ENCODE measurements around the gene PSMA2. TPM values are rescaled to one million over a fixed set of nuclear protein-coding genes. Genes with fewer than 3 reads are reported as not detected.

PSMA2 gene
- total RNA-seq, 1 experiment from 2014 or later = 159 TPM

DNA sequence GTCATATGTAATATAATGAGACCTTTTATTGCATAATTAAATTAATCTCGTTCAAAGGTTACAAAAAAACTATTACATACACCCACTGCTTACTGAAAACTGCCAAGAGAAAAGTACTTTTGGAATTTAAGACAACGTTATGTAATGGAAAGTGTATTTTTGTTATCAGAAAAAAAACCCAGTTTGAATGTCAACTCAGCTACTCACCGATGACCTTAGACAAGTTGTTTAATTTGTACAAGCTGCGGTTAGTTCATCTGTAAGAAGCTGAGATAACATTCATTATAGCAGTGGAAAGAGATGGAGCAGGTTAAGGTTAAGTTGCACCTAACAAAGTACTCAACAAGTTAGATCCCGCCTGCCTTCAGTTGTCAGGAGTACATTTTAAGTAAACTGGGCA is 1.1 kb downstream of the PSMA2 start:
- Histone ChIP-seq H3K4me1 (peaks cover 10% of the 10 kb centered on the region), H3K9me3 (no peaks in the 10 kb centered on the region), H3K36me3 (ENCODE audit: control insufficient read depth, insufficient read depth, low read length) (no peaks in the 10 kb centered on the region), H3K27me3 (replicated peaks; ENCODE audit: control insufficient read depth, insufficient read depth, low read length) (no peaks in the 10 kb centered on the region), H3K4me3 (ENCODE audit: low read depth, low read length) (peak overlapping the region; percentile 90)
- H3K4me1 Mint-ChIP-seq (ENCODE audit: low read depth, unreplicated experiment) = peaks cover 14% of the 10 kb centered on the region
- H3K9me3 Mint-ChIP-seq (ENCODE audit: unreplicated experiment) = no peaks in the 10 kb centered on the region
- BruUV-seq (replicated peaks) = no TSS peak
- H3K4me3 Mint-ChIP-seq (ENCODE audit: unreplicated experiment) = peak overlapping the region; percentile 95
- H3K27ac Mint-ChIP-seq (ENCODE audit: unreplicated experiment) = peak overlapping the region; percentile 99
- DNase-seq = no peak
- POLR2A ChIA-PET = no interaction called here
- TF ChIP-seq, protein P1, sequence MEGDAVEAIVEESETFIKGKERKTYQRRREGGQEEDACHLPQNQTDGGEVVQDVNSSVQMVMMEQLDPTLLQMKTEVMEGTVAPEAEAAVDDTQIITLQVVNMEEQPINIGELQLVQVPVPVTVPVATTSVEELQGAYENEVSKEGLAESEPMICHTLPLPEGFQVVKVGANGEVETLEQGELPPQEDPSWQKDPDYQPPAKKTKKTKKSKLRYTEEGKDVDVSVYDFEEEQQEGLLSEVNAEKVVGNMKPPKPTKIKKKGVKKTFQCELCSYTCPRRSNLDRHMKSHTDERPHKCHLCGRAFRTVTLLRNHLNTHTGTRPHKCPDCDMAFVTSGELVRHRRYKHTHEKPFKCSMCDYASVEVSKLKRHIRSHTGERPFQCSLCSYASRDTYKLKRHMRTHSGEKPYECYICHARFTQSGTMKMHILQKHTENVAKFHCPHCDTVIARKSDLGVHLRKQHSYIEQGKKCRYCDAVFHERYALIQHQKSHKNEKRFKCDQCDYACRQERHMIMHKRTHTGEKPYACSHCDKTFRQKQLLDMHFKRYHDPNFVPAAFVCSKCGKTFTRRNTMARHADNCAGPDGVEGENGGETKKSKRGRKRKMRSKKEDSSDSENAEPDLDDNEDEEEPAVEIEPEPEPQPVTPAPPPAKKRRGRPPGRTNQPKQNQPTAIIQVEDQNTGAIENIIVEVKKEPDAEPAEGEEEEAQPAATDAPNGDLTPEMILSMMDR (IDR thresholded peaks at IDR 0.05; ENCODE audit: insufficient read depth in 1 of 2, low read depth in 1 of 2, low read length in 1 of 2, severe bottlenecking in 1 of 2, unreplicated experiment in 1 of 2) = no peak
- CTCF ChIA-PET = interaction anchor here (2.3 kb wide), 1 partner anchor 10 kb away, joined by 6 read pairs; no protein-coding TSS in a partner anchor
- intact Hi-C loops (cut with micrococcal nuclease; ENCODE audit: unreplicated experiment) = no loop called here
- H3K36me3 Mint-ChIP-seq (ENCODE audit: insufficient read depth, unreplicated experiment) = peaks cover 14% of the 10 kb centered on the region
- no peaks in the 10 kb centered on the region for H3K27me3 Mint-ChIP-seq (ENCODE audit: insufficient read depth, unreplicated experiment)

DNA sequence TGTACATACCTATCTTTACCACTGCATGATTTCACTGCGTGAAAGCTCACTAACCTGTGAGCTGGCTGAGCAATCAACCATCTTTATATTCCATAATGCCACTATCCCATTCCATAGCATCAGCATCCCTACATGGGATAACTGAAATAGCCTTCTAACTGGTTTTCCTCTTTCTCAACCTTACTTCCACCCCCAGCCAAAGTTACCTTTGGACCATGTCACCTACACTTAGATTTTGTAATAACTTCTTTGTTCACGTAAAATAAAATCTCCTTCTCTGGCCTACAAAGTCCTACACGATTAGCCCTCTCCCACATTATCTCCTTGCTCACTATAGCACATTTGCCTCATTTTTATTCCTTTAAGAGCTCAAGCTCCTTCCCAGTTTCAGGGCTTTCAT is 2.5 kb downstream of the PSMA2 start:
- H3K9me3 Mint-ChIP-seq (ENCODE audit: unreplicated experiment) = no peaks in the 10 kb centered on the region
- no peak overlapping the region for H3K27ac Mint-ChIP-seq (ENCODE audit: unreplicated experiment)
- no peaks in the 10 kb centered on the region for H3K27me3 Mint-ChIP-seq (ENCODE audit: insufficient read depth, unreplicated experiment)
- no peak overlapping the region for H3K4me3 Mint-ChIP-seq (ENCODE audit: unreplicated experiment)
- intact Hi-C loops (cut with micrococcal nuclease; ENCODE audit: unreplicated experiment) = no loop called here
- no peaks in the 10 kb centered on the region for H3K36me3 ChIP-seq (ENCODE audit: control insufficient read depth, insufficient read depth, low read length)
- no peaks in the 10 kb centered on the region for H3K9me3 ChIP-seq
- POLR2A ChIA-PET = no interaction called here
- no peak overlapping the region for H3K4me3 ChIP-seq (ENCODE audit: low read depth, low read length)
- H3K4me1 ChIP-seq = peaks cover 10% of the 10 kb centered on the region
- no peaks in the 10 kb centered on the region for H3K27me3 ChIP-seq (replicated peaks; ENCODE audit: control insufficient read depth, insufficient read depth, low read length)
- peaks cover 14% of the 10 kb centered on the region for H3K4me1 Mint-ChIP-seq (ENCODE audit: low read depth, unreplicated experiment)
- TF ChIP-seq, protein P1 (IDR thresholded peaks at IDR 0.05; ENCODE audit: insufficient read depth in 1 of 2, low read depth in 1 of 2, low read length in 1 of 2, severe bottlenecking in 1 of 2, unreplicated experiment in 1 of 2) = no peak
- peaks cover 19% of the 10 kb centered on the region for H3K36me3 Mint-ChIP-seq (ENCODE audit: insufficient read depth, unreplicated experiment)
- CTCF ChIA-PET = interaction anchor here (2.3 kb wide), 1 partner anchor 12 kb away, joined by 6 read pairs; no protein-coding TSS in a partner anchor
- no TSS peak for BruUV-seq (replicated peaks)
- no peak for DNase-seq

DNA sequence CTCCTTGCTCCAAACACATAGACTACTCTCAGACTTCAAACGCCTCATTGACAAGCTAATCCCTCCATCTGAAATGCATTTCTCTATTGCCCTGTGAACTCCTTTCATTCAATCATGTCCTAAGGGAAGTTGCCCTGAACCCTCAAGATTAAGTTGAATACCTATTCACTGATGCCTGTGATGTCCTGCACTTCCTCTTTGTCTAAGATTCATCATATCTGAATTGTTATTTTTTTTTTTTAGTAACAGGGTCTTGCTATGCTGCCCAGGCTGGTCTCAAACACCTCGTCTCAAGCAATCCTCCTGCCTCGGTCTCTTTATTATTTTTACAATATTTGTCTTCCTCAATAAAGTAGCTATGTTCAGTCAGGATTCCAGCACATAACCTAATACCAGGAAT is 3.2 kb downstream of the PSMA2 start:
- Histone ChIP-seq H3K9me3 (no peaks in the 10 kb centered on the region), H3K27me3 (replicated peaks; ENCODE audit: control insufficient read depth, insufficient read depth, low read length) (no peaks in the 10 kb centered on the region), H3K4me3 (ENCODE audit: low read depth, low read length) (no peak overlapping the region), H3K4me1 (peaks cover 8% of the 10 kb centered on the region), H3K36me3 (ENCODE audit: control insufficient read depth, insufficient read depth, low read length) (no peaks in the 10 kb centered on the region)
- H3K9me3 Mint-ChIP-seq (ENCODE audit: unreplicated experiment) = no peaks in the 10 kb centered on the region
- ChIA-PET CTCF (interaction anchor here (2.3 kb wide), 1 partner anchor 12 kb away, joined by 6 read pairs; no protein-coding TSS in a partner anchor), POLR2A (no interaction called here)
- DNase-seq = no peak
- peaks cover 26% of the 10 kb centered on the region for H3K36me3 Mint-ChIP-seq (ENCODE audit: insufficient read depth, unreplicated experiment)
- no peaks in the 10 kb centered on the region for H3K27me3 Mint-ChIP-seq (ENCODE audit: insufficient read depth, unreplicated experiment)
- BruUV-seq (replicated peaks) = no TSS peak
- intact Hi-C loops (cut with micrococcal nuclease; ENCODE audit: unreplicated experiment) = no loop called here
- no peak overlapping the region for H3K4me3 Mint-ChIP-seq (ENCODE audit: unreplicated experiment)
- peaks cover 14% of the 10 kb centered on the region for H3K4me1 Mint-ChIP-seq (ENCODE audit: low read depth, unreplicated experiment)
- TF ChIP-seq, protein P1 (IDR thresholded peaks at IDR 0.05; ENCODE audit: insufficient read depth in 1 of 2, low read depth in 1 of 2, low read length in 1 of 2, severe bottlenecking in 1 of 2, unreplicated experiment in 1 of 2) = no peak
- no peak overlapping the region for H3K27ac Mint-ChIP-seq (ENCODE audit: unreplicated experiment)

All from Caco-2 (cell line).